ENCODE results near the gene PPP1R17.

Gene PPP1R17

DNA sequence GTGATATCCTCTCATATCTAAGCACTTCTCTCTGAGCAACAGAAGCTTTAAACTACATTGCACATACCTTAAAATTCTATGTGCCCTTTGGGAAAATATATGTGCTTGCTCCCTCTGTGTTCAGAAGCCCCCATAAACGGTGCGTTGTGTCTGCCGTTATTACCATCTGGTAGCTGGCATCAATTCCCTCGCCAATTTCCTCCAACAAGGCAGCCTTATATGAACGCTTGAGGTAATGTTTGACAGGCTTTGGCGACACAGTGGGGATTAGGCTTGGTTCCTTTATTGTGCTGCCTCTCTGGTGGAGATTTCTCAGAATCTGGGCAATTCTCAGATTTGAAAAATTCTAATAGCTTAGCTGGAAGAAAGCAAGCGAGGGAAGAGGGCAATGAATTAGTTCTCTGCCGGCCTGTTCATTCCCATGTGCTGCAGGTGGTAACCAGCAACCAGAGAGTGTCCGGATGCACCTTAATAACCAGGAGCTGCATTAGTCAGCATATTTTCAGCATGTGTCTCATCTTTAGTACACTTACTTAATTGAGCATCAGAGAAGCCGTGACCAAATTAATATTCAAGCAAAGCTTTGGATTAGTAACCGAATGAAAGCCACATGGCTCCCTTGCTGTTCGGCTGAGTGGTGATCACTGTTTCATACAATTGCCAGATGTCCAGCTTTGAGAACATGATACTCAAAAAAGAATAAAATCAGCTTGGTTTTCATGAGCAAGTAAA, 7.3 kb upstream of the PPP1R17 start:
- Histone ChIP-seq H3K36me3 (ENCODE audit: insufficient read depth) (no peaks in the 10 kb centered on the region), H3K27ac (no peak overlapping the region), H2AFZ (ENCODE audit: low read depth) (no peak overlapping the region), H3K79me2 (ENCODE audit: insufficient read depth, low read depth) (no peaks in the 10 kb centered on the region), H3K4me1 (ENCODE audit: low read depth, poor library complexity, severe bottlenecking) (no peaks in the 10 kb centered on the region), H3K4me2 (no peak overlapping the region), H3K27me3 (ENCODE audit: insufficient read depth, low read depth) (no peaks in the 10 kb centered on the region), H4K20me1 (ENCODE audit: insufficient read depth) (no peaks in the 10 kb centered on the region), H3K9ac (no peak overlapping the region), H3K4me3 (IDR thresholded peaks at IDR 0.05; ENCODE audit: insufficient read depth, low read depth, low read length) (no peak overlapping the region)
- TF ChIP-seq, protein P1, sequence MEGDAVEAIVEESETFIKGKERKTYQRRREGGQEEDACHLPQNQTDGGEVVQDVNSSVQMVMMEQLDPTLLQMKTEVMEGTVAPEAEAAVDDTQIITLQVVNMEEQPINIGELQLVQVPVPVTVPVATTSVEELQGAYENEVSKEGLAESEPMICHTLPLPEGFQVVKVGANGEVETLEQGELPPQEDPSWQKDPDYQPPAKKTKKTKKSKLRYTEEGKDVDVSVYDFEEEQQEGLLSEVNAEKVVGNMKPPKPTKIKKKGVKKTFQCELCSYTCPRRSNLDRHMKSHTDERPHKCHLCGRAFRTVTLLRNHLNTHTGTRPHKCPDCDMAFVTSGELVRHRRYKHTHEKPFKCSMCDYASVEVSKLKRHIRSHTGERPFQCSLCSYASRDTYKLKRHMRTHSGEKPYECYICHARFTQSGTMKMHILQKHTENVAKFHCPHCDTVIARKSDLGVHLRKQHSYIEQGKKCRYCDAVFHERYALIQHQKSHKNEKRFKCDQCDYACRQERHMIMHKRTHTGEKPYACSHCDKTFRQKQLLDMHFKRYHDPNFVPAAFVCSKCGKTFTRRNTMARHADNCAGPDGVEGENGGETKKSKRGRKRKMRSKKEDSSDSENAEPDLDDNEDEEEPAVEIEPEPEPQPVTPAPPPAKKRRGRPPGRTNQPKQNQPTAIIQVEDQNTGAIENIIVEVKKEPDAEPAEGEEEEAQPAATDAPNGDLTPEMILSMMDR (conservative IDR thresholded peaks at IDR 0.05; ENCODE audit: low read depth, low read length) = no peak

- no peak overlapping the region for H3K4me3 ChIP-seq (IDR thresholded peaks at IDR 0.05; ENCODE audit: insufficient read depth, low read depth, low read length)
- H3K36me3 ChIP-seq (ENCODE audit: insufficient read depth) = no peaks in the 10 kb centered on the region
- no peaks in the 10 kb centered on the region for H4K20me1 ChIP-seq (ENCODE audit: insufficient read depth)
- no peaks in the 10 kb centered on the region for H3K4me1 ChIP-seq (ENCODE audit: low read depth, poor library complexity, severe bottlenecking)
- TF ChIP-seq, protein P1 (conservative IDR thresholded peaks at IDR 0.05; ENCODE audit: low read depth, low read length) = no peak
- no peak overlapping the region for H2AFZ ChIP-seq (ENCODE audit: low read depth)
- no peaks in the 10 kb centered on the region for H3K79me2 ChIP-seq (ENCODE audit: insufficient read depth, low read depth)
- H3K4me2 ChIP-seq = no peak overlapping the region
- no peak overlapping the region for H3K27ac ChIP-seq
- H3K27me3 ChIP-seq (ENCODE audit: insufficient read depth, low read depth) = no peaks in the 10 kb centered on the region
- no peak overlapping the region for H3K9ac ChIP-seq
Measured at GRCh38 chr7:31683445-31684225, 3.4 kb upstream of the PPP1R17 start.

DNA sequence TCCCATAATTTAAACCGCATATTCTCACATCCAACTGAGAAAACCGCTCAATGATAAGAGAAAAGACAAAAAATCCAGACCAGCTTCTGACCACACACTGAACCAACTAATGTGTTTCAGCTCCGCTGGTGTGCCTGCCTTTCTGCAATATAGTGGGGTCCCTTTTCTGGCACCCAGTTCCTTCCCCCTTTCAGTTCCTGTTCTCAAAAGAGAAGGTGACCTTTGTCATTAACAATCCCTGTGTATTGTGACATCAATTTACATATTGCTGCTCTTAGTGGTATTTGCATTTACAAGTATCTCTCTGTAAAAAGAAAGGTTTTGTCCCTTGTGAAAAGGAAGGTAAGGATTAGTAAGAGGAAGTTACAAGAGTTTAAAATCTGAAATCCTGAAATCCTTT, 1.4 kb downstream of the PPP1R17 start:
- no peak overlapping the region for H3K4me3 ChIP-seq (IDR thresholded peaks at IDR 0.05; ENCODE audit: insufficient read depth, low read depth, low read length)
- TF ChIP-seq, protein P1 (conservative IDR thresholded peaks at IDR 0.05; ENCODE audit: low read depth, low read length) = no peak

GRCh38 chr7:31688996-31689395, 2.0 kb downstream of the PPP1R17 start:
- Histone ChIP-seq H3K27ac (no peak overlapping the region), H3K4me2 (no peak overlapping the region), H3K4me3 (IDR thresholded peaks at IDR 0.05; ENCODE audit: insufficient read depth, low read depth, low read length) (no peak overlapping the region), H3K79me2 (ENCODE audit: insufficient read depth, low read depth) (no peaks in the 10 kb centered on the region), H3K9ac (no peak overlapping the region), H4K20me1 (ENCODE audit: insufficient read depth) (no peaks in the 10 kb centered on the region), H2AFZ (ENCODE audit: low read depth) (no peak overlapping the region), H3K27me3 (ENCODE audit: insufficient read depth, low read depth) (no peaks in the 10 kb centered on the region), H3K4me1 (ENCODE audit: low read depth, poor library complexity, severe bottlenecking) (no peaks in the 10 kb centered on the region), H3K36me3 (ENCODE audit: insufficient read depth) (no peaks in the 10 kb centered on the region)
- TF ChIP-seq, protein P1 (conservative IDR thresholded peaks at IDR 0.05; ENCODE audit: low read depth, low read length) = no peak

More for the DNA sequence above, 1.4 kb downstream of the PPP1R17 start:
- H4K20me1 ChIP-seq (ENCODE audit: insufficient read depth) = no peaks in the 10 kb centered on the region
- no peak overlapping the region for H3K27ac ChIP-seq
- H3K4me1 ChIP-seq (ENCODE audit: low read depth, poor library complexity, severe bottlenecking) = no peaks in the 10 kb centered on the region
- H3K9ac ChIP-seq = no peak overlapping the region
- no peaks in the 10 kb centered on the region for H3K27me3 ChIP-seq (ENCODE audit: insufficient read depth, low read depth)
- H3K79me2 ChIP-seq (ENCODE audit: insufficient read depth, low read depth) = no peaks in the 10 kb centered on the region
- H2AFZ ChIP-seq (ENCODE audit: low read depth) = no peak overlapping the region
- H3K4me2 ChIP-seq = no peak overlapping the region
- no peaks in the 10 kb centered on the region for H3K36me3 ChIP-seq (ENCODE audit: insufficient read depth)
